Measurements from ENCODE around the gene AGXT.

- TF ChIP-seq, protein P1, sequence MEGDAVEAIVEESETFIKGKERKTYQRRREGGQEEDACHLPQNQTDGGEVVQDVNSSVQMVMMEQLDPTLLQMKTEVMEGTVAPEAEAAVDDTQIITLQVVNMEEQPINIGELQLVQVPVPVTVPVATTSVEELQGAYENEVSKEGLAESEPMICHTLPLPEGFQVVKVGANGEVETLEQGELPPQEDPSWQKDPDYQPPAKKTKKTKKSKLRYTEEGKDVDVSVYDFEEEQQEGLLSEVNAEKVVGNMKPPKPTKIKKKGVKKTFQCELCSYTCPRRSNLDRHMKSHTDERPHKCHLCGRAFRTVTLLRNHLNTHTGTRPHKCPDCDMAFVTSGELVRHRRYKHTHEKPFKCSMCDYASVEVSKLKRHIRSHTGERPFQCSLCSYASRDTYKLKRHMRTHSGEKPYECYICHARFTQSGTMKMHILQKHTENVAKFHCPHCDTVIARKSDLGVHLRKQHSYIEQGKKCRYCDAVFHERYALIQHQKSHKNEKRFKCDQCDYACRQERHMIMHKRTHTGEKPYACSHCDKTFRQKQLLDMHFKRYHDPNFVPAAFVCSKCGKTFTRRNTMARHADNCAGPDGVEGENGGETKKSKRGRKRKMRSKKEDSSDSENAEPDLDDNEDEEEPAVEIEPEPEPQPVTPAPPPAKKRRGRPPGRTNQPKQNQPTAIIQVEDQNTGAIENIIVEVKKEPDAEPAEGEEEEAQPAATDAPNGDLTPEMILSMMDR (IDR thresholded peaks at IDR 0.05; ENCODE audit: low read length), result no peak
- TF ChIP-seq EZH2 (IDR thresholded peaks at IDR 0.05; ENCODE audit: borderline replicate concordance, low read length), result no peak
Observed at GRCh38 chr2:240868286-240869108, at the start of gene AGXT.

Data from OCI-LY1 (cell line).